Measurements from ENCODE around the gene FBXO2. TPM values are rescaled to one million over a fixed set of nuclear protein-coding genes. Genes with fewer than 3 reads are reported as not detected.
A peak's percentile ranks its signal among the peaks of the same experiment; 100 is the strongest.

FBXO2 gene, protein sequence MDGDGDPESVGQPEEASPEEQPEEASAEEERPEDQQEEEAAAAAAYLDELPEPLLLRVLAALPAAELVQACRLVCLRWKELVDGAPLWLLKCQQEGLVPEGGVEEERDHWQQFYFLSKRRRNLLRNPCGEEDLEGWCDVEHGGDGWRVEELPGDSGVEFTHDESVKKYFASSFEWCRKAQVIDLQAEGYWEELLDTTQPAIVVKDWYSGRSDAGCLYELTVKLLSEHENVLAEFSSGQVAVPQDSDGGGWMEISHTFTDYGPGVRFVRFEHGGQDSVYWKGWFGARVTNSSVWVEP
- total RNA-seq (10 to 100 TPM; 27.5 to 75.6 (median 43.7) TPM), polyA plus RNA-seq (10 to 100 TPM; 25.3 to 58.6 TPM)

GRCh38 chr1:11654137-11654938 lies at the start of gene FBXO2, which contains the start of gene FBXO44:
Gene FBXO2, minus strand, starts transcription at chr1:11654429. Its CDS starts 89 bp downstream, at chr1:11654340.
Gene FBXO44, plus strand, starts transcription at chr1:11654877. Its CDS starts 959 bp downstream, at chr1:11655836.
- peak; percentile 79 to 90 (median 84) for DNase-seq
- Histone ChIP-seq H3K27ac (peak within 1 kb of the TSS; percentile 51 to 91 (median 80)), H3K4me1 (peaks cover 3 to 20% (median 17%) of the 10 kb centered on the region in 3 donors), H3K36me3 (no peaks in the 10 kb centered on the region), H3K4me3 (peak within 1 kb of the TSS; percentile 43 to 71 (median 56)), H3K27me3 (no peaks in the 10 kb centered on the region), H3K9me3 (no peaks in the 10 kb centered on the region)
- WGBS, 2 donors = 3 to 4% methylated on average over 67 to 94 of the region's 94 CpGs
- ATAC-seq = peak; percentile 46 to 74 (median 62)
- intact Hi-C loops (cut with DNase I) = loop anchor here in 2 of 3 donors (5.0 to 10.0 kb wide), 2 partner anchors 63 to 70 kb away; no protein-coding TSS in a partner anchor
- TF ChIP-seq CTCF (IDR thresholded peaks at IDR 0.05) = no peak
- no peak for FAIRE-seq

DNA sequence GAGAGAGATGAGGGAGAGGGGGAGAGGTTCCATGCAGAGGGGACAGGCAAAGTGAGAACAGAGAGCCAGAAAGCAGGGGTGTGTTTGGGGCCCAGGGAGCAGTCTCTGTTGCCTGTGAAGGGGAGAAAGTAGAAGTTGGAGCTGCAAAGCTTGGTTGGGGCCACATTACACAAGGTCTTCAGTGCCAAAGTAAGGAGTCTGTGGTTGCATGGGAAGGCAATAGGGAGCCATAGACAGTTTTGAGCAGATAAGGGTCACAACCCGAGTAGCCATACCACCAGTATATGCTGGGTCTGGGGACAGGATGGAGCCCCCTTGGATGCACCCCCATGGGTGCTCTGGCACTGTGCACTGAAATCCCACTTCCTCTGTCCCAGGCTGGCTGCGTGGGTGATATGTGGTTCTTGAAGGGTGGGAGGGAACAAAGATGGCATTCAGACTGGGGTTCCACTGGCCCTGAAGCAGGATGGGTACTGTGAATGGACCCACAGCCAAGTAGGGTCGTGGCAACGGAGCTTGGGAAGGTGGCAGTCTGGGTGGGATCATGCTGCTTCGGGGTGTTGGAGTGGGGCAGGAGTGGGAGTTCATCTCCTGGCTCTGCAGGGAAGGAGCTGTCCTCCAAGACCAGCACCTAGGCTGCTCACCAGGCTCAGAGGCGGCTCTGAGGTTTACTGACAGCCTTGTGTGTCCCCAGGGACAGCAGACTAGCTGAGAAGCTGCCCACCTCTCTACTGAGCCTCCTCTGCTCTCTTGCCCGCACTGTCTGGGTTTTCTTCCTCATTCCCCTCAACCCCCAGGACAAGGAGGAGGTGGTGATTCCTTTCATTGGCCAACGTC lies 49.3 kb upstream of the FBXO2 start:
- no peaks in the 10 kb centered on the region for H3K36me3 ChIP-seq
- intact Hi-C loops (cut with DNase I) = no loop called here
- TF ChIP-seq CTCF (IDR thresholded peaks at IDR 0.05) = no peak

DNA sequence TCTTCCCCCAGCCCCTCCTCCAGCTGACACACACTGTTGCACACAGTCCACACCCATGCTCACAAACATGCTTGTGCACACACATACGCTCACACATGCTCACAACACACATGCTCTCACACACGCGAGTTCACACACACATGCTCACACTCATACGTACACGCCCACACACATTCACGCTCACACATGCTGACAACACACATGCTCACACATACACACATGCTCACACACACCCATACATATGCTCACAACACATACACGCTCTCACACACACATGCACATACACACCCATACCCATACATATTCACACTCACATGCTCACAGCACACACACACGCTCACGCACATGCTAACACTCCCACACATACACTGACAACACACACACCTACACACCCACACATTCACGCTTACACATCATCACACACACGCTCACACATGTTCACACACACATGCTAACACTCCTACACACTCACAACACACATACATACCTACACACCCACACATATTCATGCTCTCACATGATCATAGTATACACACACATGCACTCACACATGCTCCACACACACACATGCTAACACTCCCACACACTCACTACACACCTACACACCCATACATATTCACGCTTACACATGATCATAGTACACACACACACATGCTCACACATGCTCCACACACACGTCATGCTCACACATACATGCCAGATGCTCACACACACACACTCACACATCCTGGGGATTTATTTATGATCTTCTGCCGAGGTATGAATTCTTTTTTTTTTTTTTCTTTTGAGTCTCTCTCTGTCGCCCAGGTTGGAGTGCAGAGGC lies 48.0 kb upstream of the FBXO2 start:
- TF ChIP-seq CTCF (IDR thresholded peaks at IDR 0.05) = no peak

More for the DNA sequence above, 49.3 kb upstream of the FBXO2 start:
- DNase-seq = no peak
- no peak for ATAC-seq
- 50 to 69% methylated on average over 8 of the region's 8 CpGs for WGBS, 2 donors
- Histone ChIP-seq H3K9me3 (no peaks in the 10 kb centered on the region), H3K4me1 (no peaks in the 10 kb centered on the region), H3K27me3 (peaks cover 0 to 10% (median 0%) of the 10 kb centered on the region in 4 donors), H3K4me3 (no peak overlapping the region), H3K27ac (no peak overlapping the region)
- FAIRE-seq = no peak

DNA sequence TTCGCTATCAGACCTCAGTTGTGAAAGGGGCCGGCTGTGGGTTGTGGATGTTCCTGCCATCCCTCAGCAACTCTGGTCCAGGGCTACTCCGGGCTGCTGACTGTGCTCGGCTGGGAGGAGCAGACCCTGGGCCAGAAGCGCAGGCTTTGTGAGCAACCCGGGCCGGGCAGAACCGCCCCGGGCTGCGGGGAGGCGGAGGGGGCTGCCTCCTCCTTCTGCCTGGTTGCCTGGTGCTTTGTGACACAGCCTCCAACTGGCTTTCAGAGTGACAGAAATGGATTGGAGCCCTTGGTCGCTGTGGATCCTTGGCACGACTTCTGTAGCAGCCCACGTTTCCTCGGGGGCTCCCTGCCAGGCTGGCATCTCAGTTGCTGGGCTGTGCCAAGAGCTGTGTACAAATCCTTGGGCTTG lies 47.3 kb upstream of the FBXO2 start:
- intact Hi-C loops (cut with DNase I) = no loop called here
- Histone ChIP-seq H3K36me3 (no peaks in the 10 kb centered on the region), H3K9me3 (no peaks in the 10 kb centered on the region), H3K27me3 (peaks cover 0 to 10% (median 0%) of the 10 kb centered on the region in 4 donors), H3K4me3 (no peak overlapping the region), H3K27ac (no peak overlapping the region), H3K4me1 (no peaks in the 10 kb centered on the region)
- 27 to 31% methylated on average over 15 of the region's 15 CpGs for WGBS, 2 donors
- no peak for DNase-seq
- no peak for FAIRE-seq
- peak in 1 of 4 donors; percentile 28 for ATAC-seq
- no peak for TF ChIP-seq CTCF (IDR thresholded peaks at IDR 0.05)

More for the DNA sequence above, 48.0 kb upstream of the FBXO2 start:
- 70 to 80% methylated on average over 15 of the region's 15 CpGs for WGBS, 2 donors
- peaks cover 0 to 10% (median 0%) of the 10 kb centered on the region in 4 donors for H3K27me3 ChIP-seq
- H3K9me3 ChIP-seq = no peaks in the 10 kb centered on the region
- ATAC-seq (no peak), DNase-seq (no peak), FAIRE-seq (no peak)
- H3K36me3 ChIP-seq = no peaks in the 10 kb centered on the region
- intact Hi-C loops (cut with DNase I) = no loop called here
- no peaks in the 10 kb centered on the region for H3K4me1 ChIP-seq
- no peak overlapping the region for H3K4me3 ChIP-seq
- H3K27ac ChIP-seq = no peak overlapping the region

Data from pancreas (tissue), 10 donors.